ENCODE measurements around the gene LYPLAL1.
"Not testable (repeated sequence)": the region's sequence is repeated elsewhere in the genome, so short reads cannot be mapped to it uniquely, and the experiment has no call there.

The LYPLAL1 gene

GRCh38 chr1:219171192-219171935, 2.3 kb upstream of the LYPLAL1 start:
- no peak for DNase-seq

GRCh38 chr1:219172821-219173220, 857 bp upstream of the LYPLAL1 start:
- no peak for DNase-seq

GRCh38 chr1:219173434-219173757, 282 bp upstream of the LYPLAL1 start:
- no peak for DNase-seq

- DNase-seq = no peak
These were observed 958 bp downstream of the LYPLAL1 start for GRCh38 chr1:219174460-219175211.

GRCh38 chr1:219175212-219175564, 1.5 kb downstream of the LYPLAL1 start:
- DNase-seq = no peak

- no peak for DNase-seq
These were observed 2.5 kb downstream of the LYPLAL1 start for GRCh38 chr1:219176168-219176567.

GRCh38 chr1:219177363-219177762, 3.7 kb downstream of the LYPLAL1 start:
- DNase-seq = no peak

- no peak for DNase-seq
These were observed 4.3 kb downstream of the LYPLAL1 start for GRCh38 chr1:219177940-219178339.

- no peak for DNase-seq
These were observed 5.6 kb downstream of the LYPLAL1 start for GRCh38 chr1:219179293-219179692.

- DNase-seq = no peak
These were observed 10.7 kb downstream of the LYPLAL1 start for GRCh38 chr1:219184337-219184736.

- no peak for DNase-seq
These were observed 11.9 kb downstream of the LYPLAL1 start for GRCh38 chr1:219185486-219186117.

- DNase-seq = no peak
These were observed 14.7 kb downstream of the LYPLAL1 start for GRCh38 chr1:219188331-219188803.

GRCh38 chr1:219189021-219189824, 15.5 kb downstream of the LYPLAL1 start:
- no peak for DNase-seq

GRCh38 chr1:219189952-219190351, 16.3 kb downstream of the LYPLAL1 start:
- DNase-seq = no peak

GRCh38 chr1:219190605-219191004, 16.9 kb downstream of the LYPLAL1 start:
- DNase-seq = no peak

GRCh38 chr1:219195833-219196232, 22.2 kb downstream of the LYPLAL1 start:
- not testable (repeated sequence) for DNase-seq

GRCh38 chr1:219201656-219202055, 28.0 kb downstream of the LYPLAL1 start:
- DNase-seq = no peak

GRCh38 chr1:219202567-219202966, 28.9 kb downstream of the LYPLAL1 start:
- no peak for DNase-seq

- DNase-seq = no peak
These were observed 32.7 kb downstream of the LYPLAL1 start for GRCh38 chr1:219206350-219206749.

- DNase-seq = no peak
These were observed 35.9 kb downstream of the LYPLAL1 start for GRCh38 chr1:219209578-219209977.

- no peak for DNase-seq
These were observed 36.4 kb downstream of the LYPLAL1 start for GRCh38 chr1:219210067-219210466.

- DNase-seq = no peak
These were observed 41.8 kb downstream of the LYPLAL1 start for GRCh38 chr1:219215477-219215876.

- DNase-seq = no peak
These were observed 47.3 kb downstream of the LYPLAL1 start for GRCh38 chr1:219220945-219221344.
